H9 (cell line): Measurements from ENCODE around the gene SLC43A1. TPM values are rescaled to one million over a fixed set of nuclear protein-coding genes. Genes with fewer than 3 reads are reported as not detected.

Experiments used
- DNase-seq: peaks from one replicate; pipeline ENCODE4 v3.0.0-alpha.2; 2017
- H2AFZ ChIP-seq: one replicate; pipeline ENCODE4 v1.6.1; 2013; ENCODE audit warnings: mild to moderate bottlenecking, low read length, control low read depth, moderate library complexity
- H2AK5ac ChIP-seq: 2 replicates; pipeline ENCODE4 v1.6.1; 2013; ENCODE audit warnings: low read length, control low read depth, mixed read lengths; ENCODE audit not compliant: insufficient read length
- H2BK120ac ChIP-seq: one replicate; pipeline ENCODE4 v1.6.1; 2013; ENCODE audit warnings: low read depth, mild to moderate bottlenecking, low read length, control low read depth, inconsistent platforms; ENCODE audit not compliant: poor library complexity, severe bottlenecking
- H2BK12ac ChIP-seq: 2 replicates; pipeline ENCODE4 v1.6.1; 2013; ENCODE audit warnings: low read length, control low read depth, mixed read lengths, low read depth; ENCODE audit not compliant: insufficient read length
- H2BK15ac ChIP-seq: 2 replicates; pipeline ENCODE4 v1.6.1; 2013; ENCODE audit warnings: low read depth, low read length, control low read depth
- H2BK20ac ChIP-seq: one replicate; pipeline ENCODE4 v1.6.1; 2013; ENCODE audit warnings: low read depth, mild to moderate bottlenecking, low read length, control low read depth, inconsistent platforms; ENCODE audit not compliant: poor library complexity, severe bottlenecking
- H2BK5ac ChIP-seq: 2 replicates; pipeline ENCODE4 v1.6.1; 2013; ENCODE audit warnings: low read length, control low read depth, mixed read lengths; ENCODE audit not compliant: insufficient read length
- H3K14ac ChIP-seq: 2 replicates; pipeline ENCODE4 v1.6.1; 2013; ENCODE audit warnings: low read length, control low read depth; ENCODE audit not compliant: insufficient read depth
- H3K18ac ChIP-seq: 2 replicates; pipeline ENCODE4 v1.6.1; 2013; ENCODE audit warnings: low read depth, mild to moderate bottlenecking, mixed read lengths, low read length, control low read depth; ENCODE audit not compliant: insufficient read length
- H3K23ac ChIP-seq: 2 replicates; pipeline ENCODE4 v1.6.1; 2013; ENCODE audit warnings: low read length, control low read depth, mixed read lengths, low read depth; ENCODE audit not compliant: insufficient read length
- H3K23me2 ChIP-seq: 2 replicates; pipeline ENCODE4 v1.6.1; 2013; ENCODE audit warnings: low read depth, mild to moderate bottlenecking, mixed read lengths, low read length, control low read depth; ENCODE audit not compliant: insufficient read length, poor library complexity, severe bottlenecking
- H3K27ac ChIP-seq: 2 replicates; pipeline ENCODE4 v1.5.1; 2013; ENCODE audit warnings: low read length, control low read depth, mixed read lengths, low read depth; ENCODE audit not compliant: insufficient read length
- H3K27me3 ChIP-seq: 2 replicates; pipeline ENCODE4 v1.6.1; 2013; ENCODE audit warnings: low read length, control low read depth, inconsistent platforms; ENCODE audit not compliant: insufficient read depth
- H3K4ac ChIP-seq: 2 replicates; pipeline ENCODE4 v1.6.1; 2013; ENCODE audit warnings: low read depth, mild to moderate bottlenecking, control low read depth, inconsistent platforms, low read length, moderate library complexity
- H3K4me1 ChIP-seq: 2 replicates; pipeline ENCODE4 v1.6.1; 2013; ENCODE audit warnings: low read length, control low read depth, inconsistent platforms; ENCODE audit not compliant: insufficient read depth
- H3K4me2 ChIP-seq: 2 replicates; pipeline ENCODE4 v1.6.1; 2013; ENCODE audit warnings: low read length, control low read depth, mixed read lengths; ENCODE audit not compliant: insufficient read length, insufficient read depth
- H3K56ac ChIP-seq: 2 replicates; pipeline ENCODE4 v1.6.1; 2013; ENCODE audit warnings: low read depth, mild to moderate bottlenecking, mixed read lengths, low read length, control low read depth; ENCODE audit not compliant: insufficient read length
- H3K79me1 ChIP-seq: 2 replicates; pipeline ENCODE4 v1.6.1; 2013; ENCODE audit warnings: low read depth, mild to moderate bottlenecking, moderate library complexity, low read length, control low read depth, inconsistent platforms; ENCODE audit not compliant: insufficient read depth, poor library complexity, severe bottlenecking
- H3K79me2 ChIP-seq: 2 replicates; pipeline ENCODE4 v1.6.1; 2013; ENCODE audit warnings: low read length, control low read depth, inconsistent platforms; ENCODE audit not compliant: insufficient read depth
- H3K9ac ChIP-seq: 2 replicates; pipeline ENCODE4 v1.6.1; 2013; ENCODE audit warnings: low read length, control low read depth, mixed read lengths; ENCODE audit not compliant: insufficient read length; ENCODE audit errors: extremely low read depth
- H3K9me3 ChIP-seq: one replicate; pipeline ENCODE4 v1.6.1; 2013; ENCODE audit warnings: low read depth, low read length, inconsistent platforms; ENCODE audit not compliant: control insufficient read depth
- H3T11ph ChIP-seq: one replicate; pipeline ENCODE4 v1.6.1; 2013; ENCODE audit warnings: mild to moderate bottlenecking, low read length, control low read depth, inconsistent platforms
- H4K20me1 ChIP-seq: one replicate; pipeline ENCODE4 v1.6.1; 2013; ENCODE audit not compliant: control insufficient read depth, insufficient read length, insufficient read depth
- H4K5ac ChIP-seq: 2 replicates; pipeline ENCODE4 v1.6.1; 2013; ENCODE audit warnings: low read depth, mild to moderate bottlenecking, mixed read lengths, low read length, control low read depth; ENCODE audit not compliant: insufficient read length
- H4K8ac ChIP-seq: replicated peaks from 2 replicates; pipeline ENCODE4 v1.6.1; 2013; ENCODE audit warnings: low read length, control low read depth, mixed read lengths, low read depth; ENCODE audit not compliant: insufficient read length
- H4K91ac ChIP-seq: 2 replicates; pipeline ENCODE4 v1.6.1; 2013; ENCODE audit warnings: low read depth, mild to moderate bottlenecking, moderate library complexity, mixed read lengths, low read length, control low read depth; ENCODE audit not compliant: insufficient read length
- H3K27ac Mint-ChIP-seq, 3 experiments: 2 replicates in 2 of 3; 3 replicates in 1 of 3; pipeline ENCODE4 v1.8.0; 2020 to 2021; ENCODE audit warnings: mixed read lengths in 3 of 3, mild to moderate bottlenecking in 1 of 3, moderate library complexity in 1 of 3
- H3K27me3 Mint-ChIP-seq: 2 replicates; pipeline ENCODE4 v1.8.0; 2021; ENCODE audit warnings: low read depth, mild to moderate bottlenecking, moderate library complexity, mixed read lengths
- H3K36me3 Mint-ChIP-seq, 3 experiments: 2 replicates in 2 of 3; 3 replicates in 1 of 3; pipeline ENCODE4 v1.8.0; 2020 to 2021; ENCODE audit warnings: low read depth in 3 of 3, mixed read lengths in 3 of 3; ENCODE audit not compliant: insufficient read depth in 1 of 3
- H3K4me1 Mint-ChIP-seq, 2 experiments: 2 replicates each; pipeline ENCODE4 v1.8.0; 2020; ENCODE audit warnings: mixed read lengths in 2 of 2
- H3K4me3 Mint-ChIP-seq, 2 experiments: 2 replicates in 1 of 2; 3 replicates in 1 of 2; pipeline ENCODE4 v1.8.0; 2020 to 2021; ENCODE audit warnings: mild to moderate bottlenecking in 2 of 2, mixed read lengths in 2 of 2, moderate library complexity in 1 of 2
- H3K9me3 Mint-ChIP-seq, 2 experiments: 2 replicates in 1 of 2; 3 replicates in 1 of 2; pipeline ENCODE4 v1.8.0; 2020; ENCODE audit warnings: mild to moderate bottlenecking in 2 of 2, mixed read lengths in 2 of 2, moderate library complexity in 1 of 2
- WGBS: extraction: QIAGEN DNeasy Blood & Tissue Kit; methylation state at CpG from one replicate; pipeline ENCODE4 v1.1.7; 2013; ENCODE audit warnings: missing lambda C conversion rate, low lambda C conversion rate, mixed read lengths; ENCODE audit not compliant: insufficient read length; ENCODE audit errors: extremely low coverage; 5-methylcytosine and 5-hydroxymethylcytosine counted together
- total RNA-seq: library from RNA; stranded (reverse); gene quantifications from 2 replicates; pipeline ENCODE4 v1.2.1, GENCODE V29; 2021
- TF ChIP-seq, protein P1 (sequence below): fragments of 200-600 bp; sonication (generic); conservative IDR thresholded peaks from 3 replicates; pipeline ENCODE4 v1.8.0; 2021; ENCODE audit warnings: antibody characterized with exemption, mild to moderate bottlenecking

The SLC43A1 gene
- total RNA-seq, 1 experiment from 2014 or later = 17.0 TPM

- H3K27ac Mint-ChIP-seq = no peak overlapping the region
- Histone ChIP-seq H2BK20ac (no peak overlapping the region), H2BK5ac (no peak overlapping the region), H4K20me1 (no peaks in the 10 kb centered on the region), H2AK5ac (no peak overlapping the region), H3K23me2 (peaks cover under 1% of the 10 kb centered on the region), H2BK12ac (no peak overlapping the region), H3K23ac (no peak overlapping the region), H2BK120ac (no peak overlapping the region), H3K79me2 (no peaks in the 10 kb centered on the region), H2AFZ (no peak overlapping the region), H3K4me1 (peaks cover 7% of the 10 kb centered on the region; the same call in 1 of the 2 replicates), H2BK15ac (no peak overlapping the region), H3K4me2 (no peak overlapping the region), H4K91ac (no peak overlapping the region), H3K9ac (no peak overlapping the region), H3K18ac (no peak overlapping the region), H3K4ac (no peak overlapping the region), H3K14ac (no peak overlapping the region), H3K79me1 (no peaks in the 10 kb centered on the region), H3K27me3 (peaks cover 6% of the 10 kb centered on the region; the same call in 1 of the 2 replicates), H4K5ac (no peak overlapping the region), H3T11ph (no peak overlapping the region), H3K27ac (no peak overlapping the region), H3K9me3 (no peaks in the 10 kb centered on the region), H3K56ac (no peak overlapping the region), H4K8ac (no peak overlapping the region)
- H3K4me3 Mint-ChIP-seq = no peak overlapping the region
- no peaks in the 10 kb centered on the region; a peak in 1 of 5 replicates for H3K9me3 Mint-ChIP-seq
- no CpG with 5 or more reads among the region's 3 CpGs for WGBS
- DNase-seq = no peak
- H3K27me3 Mint-ChIP-seq = peaks cover 35% of the 10 kb centered on the region
- TF ChIP-seq, protein P1, sequence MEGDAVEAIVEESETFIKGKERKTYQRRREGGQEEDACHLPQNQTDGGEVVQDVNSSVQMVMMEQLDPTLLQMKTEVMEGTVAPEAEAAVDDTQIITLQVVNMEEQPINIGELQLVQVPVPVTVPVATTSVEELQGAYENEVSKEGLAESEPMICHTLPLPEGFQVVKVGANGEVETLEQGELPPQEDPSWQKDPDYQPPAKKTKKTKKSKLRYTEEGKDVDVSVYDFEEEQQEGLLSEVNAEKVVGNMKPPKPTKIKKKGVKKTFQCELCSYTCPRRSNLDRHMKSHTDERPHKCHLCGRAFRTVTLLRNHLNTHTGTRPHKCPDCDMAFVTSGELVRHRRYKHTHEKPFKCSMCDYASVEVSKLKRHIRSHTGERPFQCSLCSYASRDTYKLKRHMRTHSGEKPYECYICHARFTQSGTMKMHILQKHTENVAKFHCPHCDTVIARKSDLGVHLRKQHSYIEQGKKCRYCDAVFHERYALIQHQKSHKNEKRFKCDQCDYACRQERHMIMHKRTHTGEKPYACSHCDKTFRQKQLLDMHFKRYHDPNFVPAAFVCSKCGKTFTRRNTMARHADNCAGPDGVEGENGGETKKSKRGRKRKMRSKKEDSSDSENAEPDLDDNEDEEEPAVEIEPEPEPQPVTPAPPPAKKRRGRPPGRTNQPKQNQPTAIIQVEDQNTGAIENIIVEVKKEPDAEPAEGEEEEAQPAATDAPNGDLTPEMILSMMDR = no peak
- H3K36me3 Mint-ChIP-seq = peaks cover 7 to 22% (median 11%) of the 10 kb centered on the region in 3 experiments; a peak in 5 of 7 replicates
- peaks cover 34 to 45% of the 10 kb centered on the region in 2 experiments for H3K4me1 Mint-ChIP-seq
Observed at GRCh38 chr11:57471496-57471895, 44.0 kb downstream of the SLC43A1 start.
